ENCODE measurements around the gene CUX1.

DNA sequence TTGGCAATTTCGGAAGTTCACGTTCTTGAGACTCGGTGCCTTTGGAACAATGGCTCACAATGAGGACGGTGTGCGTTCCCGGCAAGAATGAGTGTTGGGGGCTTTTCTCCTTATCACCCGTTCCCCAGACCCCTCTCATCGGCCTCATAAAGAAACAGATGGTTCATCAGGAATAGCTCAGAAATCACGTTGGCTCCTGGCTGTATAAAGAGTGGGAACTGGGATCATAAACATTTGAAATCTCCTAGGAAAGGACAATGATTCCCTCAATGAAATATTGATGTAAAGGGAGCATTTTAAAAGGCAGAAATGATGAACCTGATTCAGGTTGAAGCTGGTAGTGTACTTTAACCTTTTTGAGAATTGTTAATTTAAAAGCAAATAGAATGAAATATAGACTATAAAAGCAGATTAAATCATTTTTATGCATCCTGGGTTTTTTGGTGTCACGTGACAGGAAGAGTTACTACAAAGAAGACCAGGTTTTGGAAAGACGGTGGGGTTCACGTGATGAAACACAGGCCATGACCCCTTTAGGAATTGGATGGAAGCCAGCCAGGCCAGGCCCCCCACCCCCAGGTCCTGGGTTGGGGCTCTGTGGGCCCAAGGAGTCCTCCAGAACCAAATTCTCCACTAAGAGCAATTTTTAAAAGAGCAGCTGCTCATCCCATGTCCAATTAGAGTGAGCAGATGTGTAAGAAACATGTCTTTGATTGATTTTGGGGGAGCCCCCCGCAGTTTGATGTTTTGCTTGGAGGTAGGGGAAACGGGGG, 63.0 kb downstream of the CUX1 start:
- TF ChIP-seq ZNF274 (IDR thresholded peaks at IDR 0.05; ENCODE audit: low read depth, low read length) (no peak), YY1 (IDR thresholded peaks at IDR 0.05; ENCODE audit: insufficient read depth, insufficient read length) (no peak), SUZ12 (IDR thresholded peaks at IDR 0.05; ENCODE audit: extremely low read depth, insufficient read depth, insufficient read length) (no peak)

Data from NT2/D1 (cell line).